ENCODE results near the gene FLYWCH1.
"Not testable (repeated sequence)": the region's sequence is repeated elsewhere in the genome, so short reads cannot be mapped to it uniquely, and the experiment has no call there.

The FLYWCH1 gene

GRCh38 chr16:2928151-2928550 lies 16.4 kb downstream of the FLYWCH1 start:
- DNase-seq, result not testable (repeated sequence)

DNA sequence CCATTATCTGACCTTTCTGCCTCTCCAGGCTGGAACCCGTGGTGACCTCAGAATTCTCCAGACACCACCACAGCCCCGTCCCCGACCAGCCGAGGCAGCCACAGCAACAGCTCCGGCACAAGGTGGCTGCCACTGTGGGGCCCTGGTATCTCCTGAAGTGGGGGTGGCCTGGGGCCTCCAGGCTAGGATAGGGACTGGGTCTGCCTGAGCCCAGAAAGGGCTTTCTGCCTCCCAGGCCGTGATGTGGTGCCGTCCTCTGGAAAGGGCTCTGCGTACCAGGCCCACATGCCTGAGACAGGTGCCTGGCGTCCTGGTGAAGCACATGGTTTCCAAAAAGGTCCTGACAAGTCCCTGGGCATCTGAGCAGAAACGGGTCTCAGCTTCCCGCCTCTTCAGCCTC lies 17.1 kb downstream of the FLYWCH1 start:
- DNase-seq, result no peak

GRCh38 chr16:2929693-2930092 lies 18.0 kb downstream of the FLYWCH1 start:
- no peak for DNase-seq

DNA sequence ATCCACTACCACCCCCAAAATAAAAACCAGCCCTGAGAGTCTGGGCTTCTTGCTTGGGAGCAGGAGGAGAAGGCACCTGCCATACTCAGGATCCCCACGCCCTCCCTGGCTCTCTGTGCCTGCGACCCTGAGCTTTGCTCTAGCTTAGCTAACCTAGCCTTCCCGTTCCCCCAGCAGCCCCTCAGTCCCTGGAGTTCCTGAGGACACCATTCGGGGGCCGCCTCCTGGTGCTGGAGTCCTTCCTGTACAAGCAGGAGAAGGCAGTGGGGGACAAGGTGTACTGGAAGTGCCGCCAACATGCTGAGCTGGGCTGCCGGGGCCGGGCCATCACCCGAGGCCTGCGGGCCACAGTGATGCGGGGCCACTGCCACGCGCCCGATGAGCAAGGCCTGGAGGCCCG lies 18.5 kb downstream of the FLYWCH1 start:
- DNase-seq, result no peak

- not testable (repeated sequence) for DNase-seq
Observed at GRCh38 chr16:2931231-2931914, 19.6 kb downstream of the FLYWCH1 start.

DNA sequence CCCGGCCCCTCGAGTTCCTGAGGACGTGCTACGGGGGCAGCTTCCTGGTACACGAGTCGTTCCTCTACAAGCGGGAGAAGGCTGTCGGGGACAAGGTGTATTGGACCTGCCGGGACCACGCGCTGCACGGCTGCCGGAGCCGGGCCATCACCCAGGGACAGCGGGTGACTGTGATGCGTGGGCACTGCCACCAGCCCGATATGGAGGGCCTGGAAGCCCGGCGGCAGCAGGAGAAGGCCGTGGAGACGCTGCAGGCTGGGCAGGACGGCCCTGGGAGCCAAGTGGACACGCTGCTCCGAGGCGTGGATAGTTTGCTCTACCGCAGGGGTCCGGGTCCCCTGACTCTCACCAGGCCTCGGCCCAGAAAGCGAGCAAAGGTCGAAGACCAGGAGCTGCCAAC lies 21.4 kb downstream of the FLYWCH1 start:
- DNase-seq, result no peak

- no peak for DNase-seq
Observed at GRCh38 chr16:2933701-2934100, 22.0 kb downstream of the FLYWCH1 start.

- no peak for DNase-seq
Observed at GRCh38 chr16:2934450-2934849, 22.7 kb downstream of the FLYWCH1 start.

DNA sequence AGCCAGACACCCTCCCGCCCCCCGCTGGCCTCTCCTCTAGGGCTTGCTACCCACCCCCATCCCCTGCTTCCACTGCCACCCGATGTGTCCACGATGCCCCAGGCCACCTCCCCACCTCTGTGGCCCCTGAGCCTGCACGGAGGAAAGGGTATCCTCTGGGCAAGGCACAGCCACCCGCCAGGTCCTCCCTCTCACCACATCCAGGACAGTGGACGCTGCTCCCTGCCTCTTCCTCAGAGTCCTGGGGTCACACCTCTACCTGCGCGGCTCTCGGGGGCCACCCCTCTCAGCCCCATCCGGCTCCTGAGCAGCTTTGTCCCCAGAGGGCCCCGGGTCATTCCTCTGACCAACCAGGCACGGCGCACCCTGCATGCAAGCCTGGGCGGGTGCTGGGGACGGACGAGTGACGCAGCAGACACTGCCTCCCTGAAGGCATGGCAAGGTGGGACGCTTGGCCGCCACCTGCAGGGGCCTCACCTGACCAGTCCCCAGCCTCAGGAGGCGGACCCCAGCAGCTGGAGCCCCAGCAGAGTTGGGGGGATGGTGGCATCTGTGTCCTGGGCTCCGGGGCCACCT lies 24.8 kb downstream of the FLYWCH1 start:
- DNase-seq, result no peak

DNA sequence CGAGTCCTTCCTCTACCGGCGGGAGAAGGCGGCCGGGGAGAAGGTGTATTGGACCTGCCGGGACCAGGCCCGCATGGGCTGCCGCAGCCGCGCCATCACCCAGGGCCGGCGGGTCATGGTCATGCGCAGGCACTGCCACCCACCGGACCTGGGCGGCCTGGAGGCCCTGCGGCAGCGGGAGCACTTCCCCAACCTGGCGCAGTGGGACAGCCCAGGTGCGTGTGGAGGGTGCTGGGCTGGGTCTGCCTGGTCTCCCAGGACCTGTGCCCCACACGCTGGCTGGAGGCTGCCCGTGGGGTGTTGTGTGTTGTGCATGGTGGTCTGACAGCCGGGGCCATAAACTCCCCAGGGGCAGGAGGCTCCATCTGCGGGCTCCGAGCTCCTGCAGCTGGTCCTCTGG lies 25.4 kb downstream of the FLYWCH1 start:
- no peak for DNase-seq

DNA sequence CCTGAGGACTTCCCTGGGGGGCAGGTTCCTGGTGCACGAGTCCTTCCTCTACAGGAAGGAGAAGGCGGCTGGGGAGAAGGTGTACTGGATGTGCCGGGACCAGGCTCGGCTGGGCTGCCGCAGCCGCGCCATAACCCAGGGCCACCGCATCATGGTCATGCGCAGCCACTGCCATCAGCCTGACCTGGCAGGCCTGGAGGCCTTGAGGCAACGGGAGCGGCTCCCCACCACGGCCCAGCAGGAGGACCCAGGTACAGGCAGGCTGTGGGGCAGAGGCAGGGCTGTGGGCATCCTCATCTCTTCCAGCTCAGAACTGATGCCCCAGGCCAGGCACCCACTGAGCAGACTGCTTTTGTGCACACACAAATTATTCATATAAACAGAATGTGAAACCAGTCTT lies 26.5 kb downstream of the FLYWCH1 start:
- DNase-seq, result no peak

- no peak for DNase-seq
Observed at GRCh38 chr16:2939968-2940367, 28.2 kb downstream of the FLYWCH1 start.

DNA sequence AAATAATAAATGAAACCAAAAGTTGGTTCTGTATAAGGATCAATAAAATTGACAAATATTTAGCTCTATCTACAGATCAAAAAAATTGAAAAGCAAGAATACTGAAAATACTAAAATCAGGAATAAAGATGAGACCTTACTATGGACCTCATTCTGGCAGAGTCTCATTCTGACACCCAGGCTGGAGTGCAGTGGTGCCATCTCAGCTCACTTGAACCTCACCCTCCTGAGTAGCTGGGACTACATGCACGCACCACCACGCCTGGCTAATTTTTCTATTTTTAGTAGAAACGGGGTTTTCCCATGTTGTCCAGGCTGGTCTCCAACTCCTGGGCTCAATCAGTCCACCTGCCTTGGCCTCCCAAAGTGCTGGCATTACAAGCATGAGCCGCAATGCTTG lies 30.3 kb downstream of the FLYWCH1 start:
- no peak for DNase-seq

GRCh38 chr16:2943716-2944115 lies 32.0 kb downstream of the FLYWCH1 start:
- not testable (repeated sequence) for DNase-seq

GRCh38 chr16:2946649-2947048 lies 34.9 kb downstream of the FLYWCH1 start:
- DNase-seq, result no peak

GRCh38 chr16:2948807-2949704 lies 37.3 kb downstream of the FLYWCH1 start:
- DNase-seq, result no peak

DNA sequence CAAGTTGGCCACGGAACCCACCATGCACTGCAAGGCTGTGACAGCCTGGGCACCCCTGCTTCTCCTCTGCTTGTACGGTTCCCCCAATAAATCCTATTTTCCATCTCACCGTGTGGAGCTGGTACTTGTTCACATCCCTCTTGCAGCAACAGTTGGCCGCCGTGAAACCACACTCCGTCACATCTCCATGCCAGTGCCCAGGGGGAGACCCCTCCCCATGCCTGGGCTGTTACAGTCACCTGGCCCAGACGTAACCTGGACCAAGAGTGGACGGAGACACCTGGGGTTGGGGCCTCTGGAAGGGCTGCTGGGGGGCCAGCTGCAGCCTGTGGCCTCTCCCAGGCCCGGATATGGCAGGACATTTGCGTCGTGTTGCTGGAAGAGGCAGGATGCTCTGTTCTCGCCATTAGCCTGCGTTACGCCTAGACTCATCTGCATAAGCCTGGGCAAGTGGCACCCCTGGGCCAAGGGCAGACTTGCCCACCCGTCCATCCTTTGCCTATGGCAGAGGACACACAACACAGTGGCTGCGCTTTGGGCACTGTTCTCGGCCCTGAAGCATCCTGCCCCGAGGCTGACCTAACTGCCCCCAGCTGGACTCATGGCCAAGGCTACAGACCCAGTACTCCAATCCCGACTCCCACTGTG lies 38.1 kb downstream of the FLYWCH1 start:
- no peak for DNase-seq

GRCh38 chr16:2950353-2950724 lies 38.6 kb downstream of the FLYWCH1 start:
- DNase-seq, result no peak

DNA sequence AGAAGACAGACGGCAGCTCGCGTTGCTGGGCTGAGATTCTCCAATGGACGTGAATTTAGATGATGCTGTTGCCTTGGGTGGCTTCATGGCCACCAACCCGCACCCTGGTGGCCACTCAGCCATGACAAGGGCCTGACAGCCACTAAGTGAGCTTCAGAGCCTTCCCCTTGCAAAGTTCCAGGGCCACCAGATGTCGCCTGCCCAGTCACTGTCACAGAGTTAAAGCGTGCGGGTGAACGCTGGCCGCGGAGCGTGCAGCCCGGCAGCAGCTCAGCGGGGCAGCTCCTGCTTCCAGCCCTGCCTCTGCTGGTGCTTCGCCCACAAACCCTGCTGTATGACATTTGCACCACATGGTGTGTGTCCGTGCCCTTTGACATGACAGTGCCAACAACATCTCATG lies 39.0 kb downstream of the FLYWCH1 start:
- DNase-seq, result no peak

- DNase-seq, result no peak
Observed at GRCh38 chr16:2952679-2953078, 40.9 kb downstream of the FLYWCH1 start.

- no peak for DNase-seq
Observed at GRCh38 chr16:2953706-2954627, 42.2 kb downstream of the FLYWCH1 start.

- no peak for DNase-seq
Observed at GRCh38 chr16:2954656-2955381, 43.1 kb downstream of the FLYWCH1 start.

All from activated naive CD4-positive, alpha-beta T cell (primary cell).